A549 (cell line): ENCODE results near the gene NEU4.

ENCODE experiments used
- CTCF ChIP-seq: fragments of >200 bp; sonication (Bioruptor Twin); formaldehyde crosslinking; IDR thresholded peaks from 3 replicates; pipeline ENCODE4 v1.5.1; 2016
- EP300 ChIP-seq, 2 experiments: fragments of >200 bp; sonication (Bioruptor Twin); formaldehyde crosslinking; IDR thresholded peaks; 2 replicates in 1 of 2; 3 replicates in 1 of 2; pipeline ENCODE4 v1.6.1; 2016 to 2017
- JUN ChIP-seq, 2 experiments: fragments of >200 bp; sonication (Bioruptor Twin); formaldehyde crosslinking; IDR thresholded peaks; 2 replicates in 1 of 2; 3 replicates in 1 of 2; pipeline ENCODE4 v1.6.1; 2016 to 2017
- MAZ ChIP-seq: fragments of 150-350 bp; IDR thresholded peaks from 2 replicates; pipeline ENCODE4 v1.6.1; 2014; ENCODE audit warnings: antibody characterized with exemption, low read depth, low read length, borderline replicate concordance
- POLR2A ChIP-seq: IDR thresholded peaks from 2 replicates; pipeline ENCODE4 v1.6.1; 2012; ENCODE audit warnings: mild to moderate bottlenecking, low read length
- RAD21 ChIP-seq, 2 experiments: fragments of >200 bp in 1 of 2; sonication (Bioruptor Twin) in 1 of 2; formaldehyde crosslinking in 1 of 2; IDR thresholded peaks in 1 of 2; conservative IDR thresholded peaks in 1 of 2; 2 replicates in 1 of 2; 3 replicates in 1 of 2; pipeline ENCODE4 v1.6.1; 2012 to 2018; ENCODE audit warnings: inconsistent platforms in 1 of 2
- RCOR1 ChIP-seq: fragments of 150-350 bp; IDR thresholded peaks from 2 replicates; pipeline ENCODE4 v1.6.1; 2014; ENCODE audit warnings: antibody characterized with exemption, low read length, low read depth
- REST ChIP-seq: fragments of 200-600 bp; sonication (generic); IDR thresholded peaks from 2 replicates; pipeline ENCODE4 v1.6.1; 2016; ENCODE audit warnings: antibody characterized with exemption, mild to moderate bottlenecking, moderate library complexity

- TF ChIP-seq RCOR1 (no peak), REST (no peak), CTCF (no peak), JUN (IDR thresholded peaks at IDR 0.05) (no peak), MAZ (no peak), RAD21 (conservative IDR thresholded peaks at IDR 0.05 in 1 of 2, IDR thresholded peaks at IDR 0.05 in 1 of 2) (no peak), EP300 (IDR thresholded peaks at IDR 0.05) (no peak), POLR2A (no peak)
Measured at GRCh38 chr2:241846406-241846805, 37.4 kb downstream of the NEU4 start.
